Stimulated activated CD8-positive, alpha-beta memory T cell treated with anti-CD3 and anti-CD28 coated beads, Interleukin-2, amount 100 ng/mL, for 1 hour (primary cell): ENCODE measurements around the gene TMEM233.
"Not testable (repeated sequence)": the region's sequence is repeated elsewhere in the genome, so short reads cannot be mapped to it uniquely, and the experiment has no call there.

Experiments used
- DNase-seq, 2 donors: peaks; one replicate each; pipeline ENCODE4 v3.0.0-alpha.2; 2020; ENCODE audit warnings: low read depth in 2 of 2

Gene TMEM233

DNA sequence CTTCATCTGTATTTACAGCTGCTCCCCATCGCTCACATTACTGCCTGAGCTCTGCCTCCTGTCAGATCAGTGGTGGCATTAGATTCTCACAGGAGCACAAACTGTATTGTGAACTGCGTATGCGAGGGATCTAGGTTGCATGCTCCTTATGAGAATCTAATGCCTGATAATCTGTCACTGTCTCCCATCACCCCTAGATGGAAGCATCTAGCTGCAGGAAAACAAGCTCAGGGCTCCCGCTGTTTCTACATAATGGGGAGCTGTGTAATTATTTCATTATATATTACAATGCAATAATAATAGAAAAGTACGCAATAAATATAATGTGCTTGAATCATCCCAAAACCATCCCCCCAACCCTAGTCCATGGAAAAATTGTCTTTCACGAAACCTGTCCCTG lies 64.6 kb downstream of the TMEM233 start:
- not testable (repeated sequence) for DNase-seq

GRCh38 chr12:119659289-119659897 lies 65.8 kb downstream of the TMEM233 start:
- DNase-seq: peak in 1 of 2 donors; percentile 8

- no peak for DNase-seq
Observed at GRCh38 chr12:119660076-119660475, 66.5 kb downstream of the TMEM233 start.

DNA sequence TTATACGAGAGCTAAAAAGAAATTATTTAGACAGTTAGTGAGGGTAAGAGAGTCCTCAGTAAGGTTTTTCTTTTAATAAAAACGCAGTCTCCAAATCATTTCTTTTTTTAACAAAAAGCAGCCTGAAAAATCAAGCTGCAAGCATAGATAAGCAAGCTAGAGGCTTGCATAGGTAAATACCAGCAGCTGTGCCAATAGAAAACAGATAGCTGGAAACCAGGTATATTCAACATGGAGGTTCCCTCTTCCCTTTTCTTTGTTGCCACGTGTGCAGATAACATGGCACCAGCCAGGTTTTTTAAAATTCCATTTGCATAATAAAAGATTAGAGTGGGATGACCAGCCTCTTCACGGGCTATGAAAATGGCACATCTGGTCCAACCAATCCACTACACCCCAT lies 68.3 kb downstream of the TMEM233 start:
- no peak for DNase-seq

- no peak for DNase-seq
Observed at GRCh38 chr12:119664642-119665041, 71.1 kb downstream of the TMEM233 start.

- no peak for DNase-seq
Observed at GRCh38 chr12:119665164-119665929, 71.8 kb downstream of the TMEM233 start.

- no peak for DNase-seq
Observed at GRCh38 chr12:119666226-119666795, 72.7 kb downstream of the TMEM233 start.

GRCh38 chr12:119666900-119667576 lies 73.5 kb downstream of the TMEM233 start:
- DNase-seq: no peak

GRCh38 chr12:119667577-119668323 lies 74.2 kb downstream of the TMEM233 start, which contains the start of gene PRKAB1:
TSS of gene PRKAB1 (plus strand) at chr12:119668133. CDS start at chr12:119668245, 112 bp downstream.
- DNase-seq: peak; percentile 89 to 90

GRCh38 chr12:119668324-119668841 lies 74.8 kb downstream of the TMEM233 start:
- no peak for DNase-seq

GRCh38 chr12:119669744-119670472 lies 76.3 kb downstream of the TMEM233 start:
- DNase-seq: no peak

DNA sequence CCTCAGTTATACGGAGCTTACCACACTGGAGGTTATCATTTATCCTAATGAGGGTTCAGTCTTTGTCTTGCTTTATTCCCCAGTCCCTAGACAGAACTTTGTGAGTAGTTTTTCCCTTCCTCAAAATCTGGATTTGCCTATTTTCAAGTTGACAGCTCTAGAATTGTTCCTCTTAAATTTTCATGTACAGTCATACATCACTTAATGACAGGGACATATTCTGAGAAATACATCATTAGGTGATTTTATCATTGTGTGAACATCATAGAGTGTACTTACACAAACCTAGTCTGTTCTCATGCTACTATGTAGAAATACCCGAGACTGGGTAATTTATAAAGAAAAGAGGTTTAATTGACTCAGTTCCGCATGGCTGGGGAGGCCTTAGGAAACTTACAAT lies 77.5 kb downstream of the TMEM233 start:
- DNase-seq: no peak

DNA sequence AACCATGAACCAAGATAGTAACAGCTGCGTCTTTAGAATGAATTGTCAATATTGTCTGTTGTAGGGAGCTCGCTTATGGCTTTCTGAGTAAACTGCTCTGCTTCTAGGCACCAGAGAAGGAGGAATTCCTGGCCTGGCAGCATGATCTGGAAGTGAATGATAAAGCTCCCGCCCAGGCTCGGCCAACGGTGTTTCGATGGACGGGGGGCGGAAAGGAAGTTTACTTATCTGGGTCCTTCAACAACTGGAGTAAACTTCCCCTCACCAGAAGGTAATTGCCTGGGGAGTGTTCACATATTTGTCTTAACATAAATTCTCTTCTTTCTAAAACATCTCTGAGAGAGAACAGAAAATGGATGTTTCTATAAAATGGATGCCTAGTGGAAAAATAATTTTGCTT lies 78.6 kb downstream of the TMEM233 start:
- DNase-seq: no peak

DNA sequence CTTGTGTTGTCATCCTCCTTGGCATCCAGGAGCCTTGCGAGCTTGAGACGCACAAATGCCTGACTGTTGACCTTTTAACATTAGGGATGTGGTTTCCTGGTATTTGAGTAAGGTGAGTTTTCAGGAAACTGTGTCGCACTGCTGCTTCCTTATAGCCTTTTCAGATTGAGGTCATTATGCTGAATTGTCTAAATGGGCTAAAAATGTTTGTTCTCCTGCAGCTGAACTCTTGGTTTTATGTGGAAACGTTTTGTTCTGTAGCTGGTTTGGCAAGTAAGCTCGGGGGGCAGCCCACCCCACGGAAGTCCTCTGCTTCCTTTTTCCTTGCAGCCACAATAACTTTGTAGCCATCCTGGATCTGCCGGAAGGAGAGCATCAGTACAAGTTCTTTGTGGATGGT lies 80.1 kb downstream of the TMEM233 start:
- DNase-seq: no peak

GRCh38 chr12:119674560-119674959 lies 81.0 kb downstream of the TMEM233 start:
- no peak for DNase-seq

- DNase-seq: no peak
Observed at GRCh38 chr12:119676022-119676421, 82.4 kb downstream of the TMEM233 start.

GRCh38 chr12:119676573-119676972 lies 83.0 kb downstream of the TMEM233 start:
- DNase-seq: no peak

- no peak for DNase-seq
Observed at GRCh38 chr12:119678459-119678858, 84.9 kb downstream of the TMEM233 start.

DNA sequence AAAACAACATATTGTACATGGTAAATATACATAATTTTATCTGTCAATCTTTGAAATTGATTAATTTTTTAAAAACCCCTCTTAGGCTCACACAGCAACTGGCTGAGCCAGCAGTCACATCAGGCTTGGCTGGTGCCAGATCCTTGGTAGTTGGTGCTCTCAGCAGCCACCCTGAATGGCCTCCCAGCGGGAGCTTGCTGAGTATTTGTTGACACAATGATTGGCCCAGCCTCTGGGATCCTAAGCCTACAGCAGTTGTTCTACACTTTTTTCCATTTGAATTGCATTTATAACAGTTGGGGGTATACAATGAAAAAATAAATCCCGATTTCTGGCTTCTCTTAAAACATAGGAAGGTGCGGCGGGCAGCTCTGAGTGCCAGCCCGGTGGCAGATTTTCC lies 85.5 kb downstream of the TMEM233 start:
- no peak for DNase-seq

- DNase-seq: no peak
Observed at GRCh38 chr12:119679490-119679889, 85.9 kb downstream of the TMEM233 start.

- no peak for DNase-seq
Observed at GRCh38 chr12:119681111-119681510, 87.5 kb downstream of the TMEM233 start.
